Liver (tissue), 9 donors: Measurements from ENCODE around the gene KIF12. TPM values are rescaled to one million over a fixed set of nuclear protein-coding genes. Genes with fewer than 3 reads are reported as not detected.

Experiments
- DNase-seq: peaks from one replicate; pipeline ENCODE4 v3.0.0-alpha.2; 2017; ENCODE audit warnings: low spot score
- H3K27ac ChIP-seq, 2 donors: one replicate each; pipeline ENCODE4 v1.7.0; 2013; ENCODE audit warnings: inconsistent platforms in 2 of 2, low read length in 2 of 2, control low read depth in 1 of 2, low read depth in 1 of 2, mild to moderate bottlenecking in 1 of 2
- H3K27me3 ChIP-seq, 4 donors: one replicate each; pipeline versions ENCODE4 v1.6.1 to v1.7.0; 2013; ENCODE audit warnings: low read length in 3 of 4, inconsistent platforms in 1 of 4, mild to moderate bottlenecking in 1 of 4, moderate library complexity in 1 of 4; ENCODE audit not compliant: control insufficient read depth in 4 of 4, insufficient read depth in 4 of 4
- H3K36me3 ChIP-seq, 4 donors: one replicate each; pipeline versions ENCODE4 v1.6.1 to v1.7.0; 2013; ENCODE audit warnings: low read length in 3 of 4, mild to moderate bottlenecking in 3 of 4, low read depth in 1 of 4, moderate library complexity in 1 of 4; ENCODE audit not compliant: control insufficient read depth in 4 of 4, insufficient read depth in 3 of 4
- H3K4me1 ChIP-seq, 4 donors: one replicate each; pipeline versions ENCODE4 v1.6.1 to v1.7.0; 2013; ENCODE audit warnings: low read length in 3 of 4, mild to moderate bottlenecking in 3 of 4, moderate library complexity in 1 of 4; ENCODE audit not compliant: control insufficient read depth in 4 of 4, insufficient read depth in 4 of 4
- H3K4me3 ChIP-seq, 3 donors: one replicate each; pipeline versions ENCODE4 v1.6.1 to v1.7.0; 2013; ENCODE audit warnings: low read length in 3 of 3, control low read depth in 1 of 3, low read depth in 1 of 3, mild to moderate bottlenecking in 1 of 3
- H3K9ac ChIP-seq, 2 donors: one replicate each; pipeline ENCODE4 v1.7.0; 2013; ENCODE audit warnings: low read length in 2 of 2, mild to moderate bottlenecking in 2 of 2, moderate library complexity in 2 of 2, control low read depth in 1 of 2, low read depth in 1 of 2
- H3K9me3 ChIP-seq, 4 donors: one replicate each; pipeline versions ENCODE4 v1.6.1 to v1.7.0; 2013; ENCODE audit warnings: low read length in 3 of 4; ENCODE audit not compliant: control insufficient read depth in 4 of 4
- EGR1 ChIP-seq, 2 donors: IDR thresholded peaks; 2 replicates each; pipeline ENCODE4 v1.6.1; 2016 to 2018; ENCODE audit warnings: antibody characterized with exemption in 2 of 2, low read depth in 2 of 2
- FOXA1 ChIP-seq: IDR thresholded peaks from 2 replicates; pipeline ENCODE4 v1.6.1; 2016; ENCODE audit warnings: antibody characterized with exemption
- FOXA2 ChIP-seq: IDR thresholded peaks from 2 replicates; pipeline ENCODE4 v1.6.1; 2016; ENCODE audit warnings: antibody characterized with exemption
- GABPA ChIP-seq, 2 donors: IDR thresholded peaks in 1 of 2; conservative IDR thresholded peaks in 1 of 2; 2 replicates each; pipeline ENCODE4 v1.6.1; 2016; ENCODE audit warnings: antibody characterized with exemption in 2 of 2, mild to moderate bottlenecking in 1 of 2, moderate library complexity in 1 of 2
- HNF4A ChIP-seq, 2 donors: conservative IDR thresholded peaks; 2 replicates each; pipeline ENCODE4 v1.6.1; 2016; ENCODE audit warnings: antibody characterized with exemption in 2 of 2, mild to moderate bottlenecking in 2 of 2
- HNF4G ChIP-seq: IDR thresholded peaks from 2 replicates; pipeline ENCODE4 v1.6.1; 2016; ENCODE audit warnings: antibody characterized with exemption
- NR2F2 ChIP-seq: IDR thresholded peaks from 2 replicates; pipeline ENCODE4 v1.6.1; 2016; ENCODE audit warnings: antibody characterized with exemption
- RAD21 ChIP-seq, 2 donors: IDR thresholded peaks; 2 replicates each; pipeline ENCODE4 v1.6.1; 2016; ENCODE audit warnings: antibody characterized with exemption in 2 of 2, mild to moderate bottlenecking in 2 of 2
- RXRA ChIP-seq, 2 donors: IDR thresholded peaks; 2 replicates each; pipeline ENCODE4 v1.6.1; 2017 to 2018; ENCODE audit warnings: antibody characterized with exemption in 2 of 2, mild to moderate bottlenecking in 1 of 2
- SP1 ChIP-seq: IDR thresholded peaks from 2 replicates; pipeline ENCODE4 v1.6.1; 2018; ENCODE audit warnings: antibody characterized with exemption, mild to moderate bottlenecking
- TAF1 ChIP-seq: conservative IDR thresholded peaks from 2 replicates; pipeline ENCODE4 v1.6.1; 2016; ENCODE audit warnings: antibody characterized with exemption, mild to moderate bottlenecking
- YY1 ChIP-seq: IDR thresholded peaks from 2 replicates; pipeline ENCODE4 v1.6.1; 2016; ENCODE audit warnings: antibody characterized with exemption, mild to moderate bottlenecking
- WGBS: extraction: QIAGEN DNeasy Blood & Tissue Kit; methylation state at CpG from one replicate; pipeline ENCODE4 v1.1.7; 2013; 5-methylcytosine and 5-hydroxymethylcytosine counted together
- polyA plus RNA-seq, 2 donors: library from polyadenylated mRNA; stranded (reverse) in 1 of 2; unstranded in 1 of 2; fragments of 200-250 nt in 1 of 2; fragments of >200 nt in 1 of 2; fragmentation: Nextera tagmentation in 1 of 2; extraction: Ambion mirVana in 1 of 2; gene quantifications; one replicate each; pipeline versions ENCODE4 v1.2.1 to v1.2.3, GENCODE V29; 2013 to 2015
- total RNA-seq, 2 donors: library from RNA; depleted of rRNA; stranded (reverse); fragments of >200 nt; gene quantifications; one replicate each; pipeline ENCODE4 v1.2.3, GENCODE V29; 2014
- TF ChIP-seq, protein P1 (sequence below): IDR thresholded peaks from 2 replicates; pipeline ENCODE4 v1.6.1; 2016; ENCODE audit warnings: antibody characterized with exemption
- TF ChIP-seq, protein P2 (sequence below): IDR thresholded peaks from 2 replicates; pipeline ENCODE4 v1.6.1; 2016; ENCODE audit warnings: antibody characterized with exemption, mild to moderate bottlenecking
- TF ChIP-seq, protein P3 (sequence below): IDR thresholded peaks from 2 replicates; pipeline ENCODE4 v1.6.1; 2016; ENCODE audit warnings: antibody characterized with exemption
- TF ChIP-seq, protein P4 (sequence below): fragments of 150-350 bp; IDR thresholded peaks from 2 replicates; pipeline ENCODE4 v1.5.1; 2017; ENCODE audit warnings: improper control_type of control experiment, low read depth, low read length; ENCODE audit not compliant: missing input control
- TF ChIP-seq, protein P5 (sequence below): IDR thresholded peaks from 2 replicates; pipeline ENCODE4 v1.6.1; 2016; ENCODE audit warnings: antibody characterized with exemption
- donor health status: healthy.
- donor health status: healthy.
- donor health status: healthy.
- donor health status: healthy.
- donor health status: healthy.

KIF12 gene
- total and polyA plus RNA-seq, 4 donors = 2.9 to 11.8 (median 7.7) TPM

DNA sequence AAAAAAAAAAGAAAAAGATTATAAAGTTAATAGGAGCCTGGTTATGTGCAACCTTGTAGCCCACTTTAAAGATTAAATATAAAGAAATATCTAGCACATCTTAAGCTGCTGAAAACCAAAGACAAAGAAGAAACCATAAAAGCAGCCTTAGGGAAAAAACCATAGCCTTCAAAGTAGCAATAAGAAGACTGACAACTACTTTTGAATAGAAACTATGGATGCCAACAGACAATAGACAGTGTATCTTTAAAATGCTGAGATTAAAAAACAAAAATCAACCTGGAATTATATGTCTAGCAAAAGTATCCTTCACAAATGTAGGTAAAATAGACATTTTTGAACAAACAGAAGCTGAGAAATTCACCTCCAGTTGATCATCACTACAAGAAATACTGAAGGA, 3.4 kb upstream of the KIF12 start:
- Histone ChIP-seq H3K9me3 (peaks cover 0 to 4% (median 0%) of the 10 kb centered on the region in 4 donors), H3K27me3 (peaks cover 0 to under 1% (median 0%) of the 10 kb centered on the region in 4 donors), H3K27ac (no peak overlapping the region), H3K4me3 (no peak overlapping the region), H3K36me3 (no peaks in the 10 kb centered on the region), H3K9ac (no peak overlapping the region), H3K4me1 (peaks cover 9 to 26% (median 20%) of the 10 kb centered on the region in 4 donors)
- no peak for DNase-seq
- TF ChIP-seq HNF4A (conservative IDR thresholded peaks at IDR 0.05) (no peak), TAF1 (no peak), FOXA1 (no peak), HNF4G (no peak), NR2F2 (no peak), FOXA2 (no peak), EGR1 (IDR thresholded peaks at IDR 0.05; ENCODE audit: low read depth in 2 of 2) (no peak), YY1 (no peak), RXRA (IDR thresholded peaks at IDR 0.05) (no peak), SP1 (no peak), GABPA (IDR thresholded peaks at IDR 0.05 in 1 of 2, conservative IDR thresholded peaks at IDR 0.05 in 1 of 2) (no peak)
- TF ChIP-seq, protein P1, sequence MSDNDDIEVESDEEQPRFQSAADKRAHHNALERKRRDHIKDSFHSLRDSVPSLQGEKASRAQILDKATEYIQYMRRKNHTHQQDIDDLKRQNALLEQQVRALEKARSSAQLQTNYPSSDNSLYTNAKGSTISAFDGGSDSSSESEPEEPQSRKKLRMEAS = no peak
- TF ChIP-seq, protein P2, sequence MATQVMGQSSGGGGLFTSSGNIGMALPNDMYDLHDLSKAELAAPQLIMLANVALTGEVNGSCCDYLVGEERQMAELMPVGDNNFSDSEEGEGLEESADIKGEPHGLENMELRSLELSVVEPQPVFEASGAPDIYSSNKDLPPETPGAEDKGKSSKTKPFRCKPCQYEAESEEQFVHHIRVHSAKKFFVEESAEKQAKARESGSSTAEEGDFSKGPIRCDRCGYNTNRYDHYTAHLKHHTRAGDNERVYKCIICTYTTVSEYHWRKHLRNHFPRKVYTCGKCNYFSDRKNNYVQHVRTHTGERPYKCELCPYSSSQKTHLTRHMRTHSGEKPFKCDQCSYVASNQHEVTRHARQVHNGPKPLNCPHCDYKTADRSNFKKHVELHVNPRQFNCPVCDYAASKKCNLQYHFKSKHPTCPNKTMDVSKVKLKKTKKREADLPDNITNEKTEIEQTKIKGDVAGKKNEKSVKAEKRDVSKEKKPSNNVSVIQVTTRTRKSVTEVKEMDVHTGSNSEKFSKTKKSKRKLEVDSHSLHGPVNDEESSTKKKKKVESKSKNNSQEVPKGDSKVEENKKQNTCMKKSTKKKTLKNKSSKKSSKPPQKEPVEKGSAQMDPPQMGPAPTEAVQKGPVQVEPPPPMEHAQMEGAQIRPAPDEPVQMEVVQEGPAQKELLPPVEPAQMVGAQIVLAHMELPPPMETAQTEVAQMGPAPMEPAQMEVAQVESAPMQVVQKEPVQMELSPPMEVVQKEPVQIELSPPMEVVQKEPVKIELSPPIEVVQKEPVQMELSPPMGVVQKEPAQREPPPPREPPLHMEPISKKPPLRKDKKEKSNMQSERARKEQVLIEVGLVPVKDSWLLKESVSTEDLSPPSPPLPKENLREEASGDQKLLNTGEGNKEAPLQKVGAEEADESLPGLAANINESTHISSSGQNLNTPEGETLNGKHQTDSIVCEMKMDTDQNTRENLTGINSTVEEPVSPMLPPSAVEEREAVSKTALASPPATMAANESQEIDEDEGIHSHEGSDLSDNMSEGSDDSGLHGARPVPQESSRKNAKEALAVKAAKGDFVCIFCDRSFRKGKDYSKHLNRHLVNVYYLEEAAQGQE = no peak
- TF ChIP-seq, protein P3, sequence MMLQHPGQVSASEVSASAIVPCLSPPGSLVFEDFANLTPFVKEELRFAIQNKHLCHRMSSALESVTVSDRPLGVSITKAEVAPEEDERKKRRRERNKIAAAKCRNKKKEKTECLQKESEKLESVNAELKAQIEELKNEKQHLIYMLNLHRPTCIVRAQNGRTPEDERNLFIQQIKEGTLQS = no peak
- TF ChIP-seq, protein P4, sequence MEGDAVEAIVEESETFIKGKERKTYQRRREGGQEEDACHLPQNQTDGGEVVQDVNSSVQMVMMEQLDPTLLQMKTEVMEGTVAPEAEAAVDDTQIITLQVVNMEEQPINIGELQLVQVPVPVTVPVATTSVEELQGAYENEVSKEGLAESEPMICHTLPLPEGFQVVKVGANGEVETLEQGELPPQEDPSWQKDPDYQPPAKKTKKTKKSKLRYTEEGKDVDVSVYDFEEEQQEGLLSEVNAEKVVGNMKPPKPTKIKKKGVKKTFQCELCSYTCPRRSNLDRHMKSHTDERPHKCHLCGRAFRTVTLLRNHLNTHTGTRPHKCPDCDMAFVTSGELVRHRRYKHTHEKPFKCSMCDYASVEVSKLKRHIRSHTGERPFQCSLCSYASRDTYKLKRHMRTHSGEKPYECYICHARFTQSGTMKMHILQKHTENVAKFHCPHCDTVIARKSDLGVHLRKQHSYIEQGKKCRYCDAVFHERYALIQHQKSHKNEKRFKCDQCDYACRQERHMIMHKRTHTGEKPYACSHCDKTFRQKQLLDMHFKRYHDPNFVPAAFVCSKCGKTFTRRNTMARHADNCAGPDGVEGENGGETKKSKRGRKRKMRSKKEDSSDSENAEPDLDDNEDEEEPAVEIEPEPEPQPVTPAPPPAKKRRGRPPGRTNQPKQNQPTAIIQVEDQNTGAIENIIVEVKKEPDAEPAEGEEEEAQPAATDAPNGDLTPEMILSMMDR = no peak

DNA sequence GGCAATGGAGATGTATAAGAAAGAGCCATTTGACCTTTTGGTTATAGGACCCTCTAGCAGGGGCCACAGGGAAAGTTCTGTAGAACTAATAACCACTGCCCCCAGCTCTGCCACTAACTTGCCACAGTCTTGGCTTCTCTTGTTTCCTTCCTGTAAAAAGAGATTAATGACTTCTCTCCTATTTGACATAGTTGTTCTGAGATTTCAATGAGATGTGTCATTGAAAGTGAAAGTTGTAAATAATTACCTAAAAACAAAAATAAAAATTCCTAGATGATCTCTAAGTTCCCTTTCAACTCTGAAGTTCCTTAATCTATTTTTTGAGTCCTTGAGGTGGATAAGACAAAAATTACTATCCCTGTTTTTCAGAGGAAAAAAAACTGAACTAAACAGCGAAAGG, 1.4 kb upstream of the KIF12 start:
- H3K27ac ChIP-seq = no peak overlapping the region
- WGBS = 91% methylated on average over 1 of the region's 1 CpG

More for the DNA sequence above, 1.4 kb upstream of the KIF12 start:
- Histone ChIP-seq H3K4me1 (peaks cover 9 to 29% (median 21%) of the 10 kb centered on the region in 4 donors), H3K36me3 (no peaks in the 10 kb centered on the region), H3K9ac (no peak overlapping the region), H3K4me3 (no peak overlapping the region), H3K27me3 (peaks cover 0 to 2% (median 0%) of the 10 kb centered on the region in 4 donors), H3K9me3 (peaks cover 0 to 4% (median 0%) of the 10 kb centered on the region in 4 donors)
- DNase-seq = no peak
- no peak for TF ChIP-seq TAF1
- TF ChIP-seq FOXA1 = no peak
- TF ChIP-seq, protein P5, sequence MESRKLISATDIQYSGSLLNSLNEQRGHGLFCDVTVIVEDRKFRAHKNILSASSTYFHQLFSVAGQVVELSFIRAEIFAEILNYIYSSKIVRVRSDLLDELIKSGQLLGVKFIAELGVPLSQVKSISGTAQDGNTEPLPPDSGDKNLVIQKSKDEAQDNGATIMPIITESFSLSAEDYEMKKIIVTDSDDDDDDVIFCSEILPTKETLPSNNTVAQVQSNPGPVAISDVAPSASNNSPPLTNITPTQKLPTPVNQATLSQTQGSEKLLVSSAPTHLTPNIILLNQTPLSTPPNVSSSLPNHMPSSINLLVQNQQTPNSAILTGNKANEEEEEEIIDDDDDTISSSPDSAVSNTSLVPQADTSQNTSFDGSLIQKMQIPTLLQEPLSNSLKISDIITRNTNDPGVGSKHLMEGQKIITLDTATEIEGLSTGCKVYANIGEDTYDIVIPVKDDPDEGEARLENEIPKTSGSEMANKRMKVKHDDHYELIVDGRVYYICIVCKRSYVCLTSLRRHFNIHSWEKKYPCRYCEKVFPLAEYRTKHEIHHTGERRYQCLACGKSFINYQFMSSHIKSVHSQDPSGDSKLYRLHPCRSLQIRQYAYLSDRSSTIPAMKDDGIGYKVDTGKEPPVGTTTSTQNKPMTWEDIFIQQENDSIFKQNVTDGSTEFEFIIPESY = no peak
- TF ChIP-seq RAD21 (IDR thresholded peaks at IDR 0.05) = no peak
